ENCODE data around the gene MADCAM1.

Gene MADCAM1

GRCh38 chr19:512547-513365, 16.5 kb downstream of the MADCAM1 start:
- TF ChIP-seq CTCF (IDR thresholded peaks at IDR 0.05; ENCODE audit: insufficient read depth, low read length, poor library complexity, severe bottlenecking) = no peak
- Histone ChIP-seq H3K27me3 (replicated peaks; ENCODE audit: control insufficient read depth, insufficient read depth, low read length) (no peaks in the 10 kb centered on the region), H3K4me3 (replicated peaks; ENCODE audit: low read depth, low read length) (no peak overlapping the region), H3K36me3 (ENCODE audit: control insufficient read depth, insufficient read depth, low read length) (no peaks in the 10 kb centered on the region; the same call in 1 of the 2 replicates)
- no peak for DNase-seq (ENCODE audit: extremely low read depth, insufficient read length)

- DNase-seq (ENCODE audit: extremely low read depth, insufficient read length) = no peak
- no peak for TF ChIP-seq CTCF (IDR thresholded peaks at IDR 0.05; ENCODE audit: insufficient read depth, low read length, poor library complexity, severe bottlenecking)
- Histone ChIP-seq H3K36me3 (ENCODE audit: control insufficient read depth, insufficient read depth, low read length) (no peaks in the 10 kb centered on the region; the same call in 1 of the 2 replicates), H3K27me3 (replicated peaks; ENCODE audit: control insufficient read depth, insufficient read depth, low read length) (no peaks in the 10 kb centered on the region), H3K4me3 (replicated peaks; ENCODE audit: low read depth, low read length) (no peak overlapping the region)
These were observed 17.3 kb downstream of the MADCAM1 start for GRCh38 chr19:513368-514165.

GRCh38 chr19:514166-514663, 17.9 kb downstream of the MADCAM1 start:
- H3K27me3 ChIP-seq (replicated peaks; ENCODE audit: control insufficient read depth, insufficient read depth, low read length) = no peaks in the 10 kb centered on the region
- H3K4me3 ChIP-seq (replicated peaks; ENCODE audit: low read depth, low read length) = no peak overlapping the region
- H3K36me3 ChIP-seq (ENCODE audit: control insufficient read depth, insufficient read depth, low read length) = no peaks in the 10 kb centered on the region; the same call in 1 of the 2 replicates
- no peak for TF ChIP-seq CTCF (IDR thresholded peaks at IDR 0.05; ENCODE audit: insufficient read depth, low read length, poor library complexity, severe bottlenecking)
- DNase-seq (ENCODE audit: extremely low read depth, insufficient read length) = no peak

- H3K27me3 ChIP-seq (replicated peaks; ENCODE audit: control insufficient read depth, insufficient read depth, low read length) = no peaks in the 10 kb centered on the region
- no peaks in the 10 kb centered on the region; the same call in 1 of the 2 replicates for H3K36me3 ChIP-seq (ENCODE audit: control insufficient read depth, insufficient read depth, low read length)
- no peak overlapping the region for H3K4me3 ChIP-seq (replicated peaks; ENCODE audit: low read depth, low read length)
- DNase-seq (ENCODE audit: extremely low read depth, insufficient read length) = no peak
- no peak for TF ChIP-seq CTCF (IDR thresholded peaks at IDR 0.05; ENCODE audit: insufficient read depth, low read length, poor library complexity, severe bottlenecking)
These were observed 21.7 kb downstream of the MADCAM1 start for GRCh38 chr19:517721-518597.

GRCh38 chr19:518598-519231, 22.4 kb downstream of the MADCAM1 start:
- TF ChIP-seq CTCF (IDR thresholded peaks at IDR 0.05; ENCODE audit: insufficient read depth, low read length, poor library complexity, severe bottlenecking) = peak; percentile 11
- peak; percentile 51 for DNase-seq (ENCODE audit: extremely low read depth, insufficient read length)
- Histone ChIP-seq H3K4me3 (replicated peaks; ENCODE audit: low read depth, low read length) (no peak overlapping the region), H3K27me3 (replicated peaks; ENCODE audit: control insufficient read depth, insufficient read depth, low read length) (no peaks in the 10 kb centered on the region), H3K36me3 (ENCODE audit: control insufficient read depth, insufficient read depth, low read length) (no peaks in the 10 kb centered on the region; the same call in 1 of the 2 replicates)
